Measurements from ENCODE around the gene OR14A2. TPM values are rescaled to one million over a fixed set of nuclear protein-coding genes. Genes with fewer than 3 reads are reported as not detected.

OR14A2 gene
- total RNA-seq, 1 donor from 2014 or later: not detected

DNA sequence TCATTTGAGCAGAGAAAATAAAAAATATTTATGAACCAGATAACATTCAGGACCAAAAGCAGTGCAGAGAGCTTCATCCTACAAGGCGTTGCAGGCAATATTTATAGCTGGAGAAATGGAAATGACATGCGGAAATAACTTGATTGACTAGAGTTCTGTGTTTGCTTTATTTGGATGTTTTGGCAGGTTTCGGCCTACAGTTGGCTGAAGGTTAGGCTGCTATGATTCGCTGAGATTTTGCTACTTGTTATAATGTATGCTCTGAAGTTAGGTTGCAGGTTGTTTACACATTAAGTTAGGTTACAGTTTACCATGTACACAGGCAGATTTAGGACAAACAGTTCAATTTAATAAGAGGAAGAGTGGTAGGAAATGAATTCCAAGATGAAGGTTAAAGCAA lies 67.8 kb downstream of the OR14A2 start:
- no peaks in the 10 kb centered on the region for H3K4me1 ChIP-seq
- no peak for DNase-seq (ENCODE audit: low spot score in 2 of 2)
- no peak overlapping the region for H3K4me3 ChIP-seq
- TF ChIP-seq, protein P1, sequence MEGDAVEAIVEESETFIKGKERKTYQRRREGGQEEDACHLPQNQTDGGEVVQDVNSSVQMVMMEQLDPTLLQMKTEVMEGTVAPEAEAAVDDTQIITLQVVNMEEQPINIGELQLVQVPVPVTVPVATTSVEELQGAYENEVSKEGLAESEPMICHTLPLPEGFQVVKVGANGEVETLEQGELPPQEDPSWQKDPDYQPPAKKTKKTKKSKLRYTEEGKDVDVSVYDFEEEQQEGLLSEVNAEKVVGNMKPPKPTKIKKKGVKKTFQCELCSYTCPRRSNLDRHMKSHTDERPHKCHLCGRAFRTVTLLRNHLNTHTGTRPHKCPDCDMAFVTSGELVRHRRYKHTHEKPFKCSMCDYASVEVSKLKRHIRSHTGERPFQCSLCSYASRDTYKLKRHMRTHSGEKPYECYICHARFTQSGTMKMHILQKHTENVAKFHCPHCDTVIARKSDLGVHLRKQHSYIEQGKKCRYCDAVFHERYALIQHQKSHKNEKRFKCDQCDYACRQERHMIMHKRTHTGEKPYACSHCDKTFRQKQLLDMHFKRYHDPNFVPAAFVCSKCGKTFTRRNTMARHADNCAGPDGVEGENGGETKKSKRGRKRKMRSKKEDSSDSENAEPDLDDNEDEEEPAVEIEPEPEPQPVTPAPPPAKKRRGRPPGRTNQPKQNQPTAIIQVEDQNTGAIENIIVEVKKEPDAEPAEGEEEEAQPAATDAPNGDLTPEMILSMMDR (IDR thresholded peaks at IDR 0.05): no peak
- H3K27ac ChIP-seq: no peak overlapping the region
- no peaks in the 10 kb centered on the region for H3K9me3 ChIP-seq
- intact Hi-C loops (cut with DNase I): no loop called here
- no peaks in the 10 kb centered on the region for H3K36me3 ChIP-seq
- H3K27me3 ChIP-seq: no peaks in the 10 kb centered on the region

DNA sequence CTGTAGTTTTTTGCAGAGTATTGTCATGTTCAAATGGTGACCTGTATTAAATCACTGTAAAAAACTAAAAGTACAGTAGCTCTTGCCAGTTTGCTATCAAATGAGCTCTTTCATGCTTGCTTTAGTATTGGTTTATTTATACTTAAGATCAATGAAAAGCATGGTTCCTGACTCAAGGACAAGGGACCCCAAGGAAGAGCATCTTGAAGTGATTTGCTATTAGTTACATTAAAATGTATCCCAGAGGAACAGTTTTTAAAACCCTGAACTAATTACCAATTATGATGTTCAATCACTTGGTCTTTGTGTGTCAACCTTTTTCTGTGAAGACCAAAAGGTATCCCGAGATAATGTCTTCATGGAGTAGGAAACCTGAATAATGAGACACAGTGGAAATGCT lies 68.3 kb downstream of the OR14A2 start, which contains the start of gene OR13G1:
TSS of gene OR13G1 (minus strand) at position 101 of the 400 bp plus-strand sequence. CDS start 6,698 bp downstream, outside the sequence.
- Histone ChIP-seq H3K4me1 (no peaks in the 10 kb centered on the region), H3K36me3 (no peaks in the 10 kb centered on the region), H3K4me3 (no peak within 1 kb of the TSS), H3K9me3 (no peaks in the 10 kb centered on the region), H3K27ac (no peak within 1 kb of the TSS), H3K27me3 (no peaks in the 10 kb centered on the region)
- TF ChIP-seq, protein P1 (IDR thresholded peaks at IDR 0.05): no peak
- no peak for DNase-seq (ENCODE audit: low spot score in 2 of 2)
- intact Hi-C loops (cut with DNase I): no loop called here

Other genes with a start within 250 kb of the OR14A2 start
- not detected for gene OR2C3, start 211.7 kb downstream of the OR14A2 start, total RNA-seq
- not detected for gene GCSAML, start 199.0 kb downstream of the OR14A2 start, total RNA-seq
- not detected for gene OR2G2, start 159.8 kb downstream of the OR14A2 start, total RNA-seq
- gene OR2G3, start 142.6 kb downstream of the OR14A2 start, total RNA-seq: not detected
- not detected for gene OR13G1, start 68.4 kb downstream of the OR14A2 start, total RNA-seq
- not detected for gene OR6F1, start 31.5 kb downstream of the OR14A2 start, total RNA-seq
- not detected for gene OR14K1, start 9.5 kb downstream of the OR14A2 start, total RNA-seq
- gene OR1C1, start 12.4 kb upstream of the OR14A2 start, total RNA-seq: not detected
- not detected for gene OR14A16, start 76.0 kb upstream of the OR14A2 start, total RNA-seq
- gene OR11L1, start 93.8 kb upstream of the OR14A2 start, total RNA-seq: not detected
- 0.53 TPM for gene TRIM58, start 109.0 kb upstream of the OR14A2 start, total RNA-seq
- gene OR2W3, start 147.4 kb upstream of the OR14A2 start, total RNA-seq: not detected
- not detected for gene OR2T8, start 172.1 kb upstream of the OR14A2 start, total RNA-seq
- gene OR2AJ1, start 176.7 kb upstream of the OR14A2 start, total RNA-seq: not detected
- gene OR2L8, start 200.7 kb upstream of the OR14A2 start, total RNA-seq: not detected
- not detected for gene OR2AK2, start 217.1 kb upstream of the OR14A2 start, total RNA-seq

Data from ascending aorta (tissue), 2 donors.